HG03520 (cell line): ENCODE results near the gene TLE2.
A peak's percentile ranks its signal among the peaks of the same experiment; 100 is the strongest.

Experiments
- ATAC-seq: cut with Tn5 transposase; IDR thresholded peaks from one replicate; pipeline ENCODE4 v1.9.1; 2021; ENCODE audit warnings: mild to moderate bottlenecking, moderate library complexity; ENCODE audit not compliant: unreplicated experiment

The TLE2 gene

GRCh38 chr19:2963122-2963521, 66.0 kb downstream of the TLE2 start:
- ATAC-seq, result no peak

GRCh38 chr19:2962018-2962670, 66.9 kb downstream of the TLE2 start:
- no peak for ATAC-seq

- no peak for ATAC-seq
Observed at GRCh38 chr19:2960120-2960519, 69.0 kb downstream of the TLE2 start.

- ATAC-seq, result no peak
Observed at GRCh38 chr19:2957160-2957559, 71.9 kb downstream of the TLE2 start.

- ATAC-seq, result no peak
Observed at GRCh38 chr19:2952953-2953481, 76.1 kb downstream of the TLE2 start.

GRCh38 chr19:2950286-2951124, 78.6 kb downstream of the TLE2 start:
- ATAC-seq, result peak; percentile 94

GRCh38 chr19:2949939-2950285, 79.2 kb downstream of the TLE2 start:
- no peak for ATAC-seq
